Lower lobe of right lung (tissue), 2 donors: ENCODE results near the gene MLLT10. TPM values are rescaled to one million over a fixed set of nuclear protein-coding genes. Genes with fewer than 3 reads are reported as not detected.

ENCODE experiments used
- ATAC-seq, 2 donors: fragments of 200-7000 bp; cut with Tn5 transposase; one replicate each; pipeline ENCODE4 v1.9.1; 2020 to 2022; ENCODE audit warnings: mild to moderate bottlenecking in 2 of 2, moderate library complexity in 2 of 2
- DNase-seq: peaks from one replicate; pipeline ENCODE4 v3.0.0-alpha.2; 2020
- H3K27ac ChIP-seq: fragments of 200-600 bp; one replicate; pipeline ENCODE4 v1.8.0; 2022
- H3K27me3 ChIP-seq: fragments of 200-600 bp; one replicate; pipeline ENCODE4 v1.8.0; 2022; ENCODE audit warnings: low read depth
- H3K36me3 ChIP-seq: fragments of 200-600 bp; one replicate; pipeline ENCODE4 v1.8.0; 2022; ENCODE audit warnings: mild to moderate bottlenecking
- H3K4me1 ChIP-seq: fragments of 200-600 bp; one replicate; pipeline ENCODE4 v1.8.0; 2022
- H3K4me3 ChIP-seq: fragments of 200-600 bp; one replicate; pipeline ENCODE4 v1.8.0; 2022; ENCODE audit warnings: mild to moderate bottlenecking
- H3K9me3 ChIP-seq: fragments of 200-600 bp; one replicate; pipeline ENCODE4 v1.8.0; 2022
- intact Hi-C: fragments of 100-400 bp; cut with DNase I; formaldehyde crosslinking; loops from one replicate; pipeline ENCODE4 v1.11.0; 2022
- total RNA-seq: library from RNA; stranded (reverse); fragmentation: NEBNext Ultra II Directional; extraction: Animal tissue kit (Norgen Biotek cat#: 25700); gene quantifications from one replicate; pipeline ENCODE4 v1.2.1, GENCODE V29; 2021
- TF ChIP-seq, protein P1 (sequence below): fragments of 200-600 bp; IDR thresholded peaks from one replicate; pipeline ENCODE4 v1.8.0; 2022; ENCODE audit warnings: antibody characterized with exemption, mild to moderate bottlenecking
- donor health status: DM: no; HTN: yes; CAD: no; lungs with severe emphysema.

The MLLT10 gene
- total RNA-seq, 1 donor from 2014 or later = 48.8 TPM

DNA sequence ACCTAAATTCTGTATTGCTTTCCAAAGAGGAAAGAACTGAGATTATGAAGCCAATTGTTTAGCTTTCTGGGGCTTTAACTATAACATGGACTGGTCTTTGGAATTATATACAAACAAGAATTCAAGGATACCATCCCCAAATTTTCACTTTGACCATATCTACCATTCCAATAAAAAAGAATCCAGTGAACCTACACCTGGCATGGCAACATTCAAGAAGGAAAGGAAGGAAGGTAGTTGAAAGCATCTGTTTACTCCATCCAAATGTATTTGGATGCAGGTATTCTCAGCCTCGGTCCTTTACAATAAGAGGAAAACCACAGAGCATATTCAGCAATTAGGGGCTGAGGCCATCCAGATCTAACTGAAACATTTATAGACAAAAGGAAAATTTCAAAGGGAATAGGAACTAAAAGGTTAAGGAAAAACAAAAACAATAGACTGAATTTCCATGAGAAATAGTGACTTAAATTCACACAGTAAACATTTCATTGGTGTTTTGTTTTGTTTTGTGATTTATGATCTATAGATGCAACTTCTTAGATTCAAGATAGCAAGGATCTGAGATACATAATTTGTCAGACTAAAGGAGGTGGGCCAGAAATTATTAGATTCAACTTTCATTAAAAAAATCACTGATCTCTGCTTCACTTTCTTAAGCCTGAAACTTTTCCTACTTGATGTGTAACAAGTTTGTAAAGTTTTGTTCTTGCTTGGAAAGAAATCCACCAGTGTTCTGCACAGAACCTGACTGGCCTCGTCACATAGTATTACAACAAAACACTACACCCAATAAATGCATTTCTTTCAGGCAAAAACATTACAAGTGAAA, 21.2 kb upstream of the MLLT10 start:
- TF ChIP-seq, protein P1, sequence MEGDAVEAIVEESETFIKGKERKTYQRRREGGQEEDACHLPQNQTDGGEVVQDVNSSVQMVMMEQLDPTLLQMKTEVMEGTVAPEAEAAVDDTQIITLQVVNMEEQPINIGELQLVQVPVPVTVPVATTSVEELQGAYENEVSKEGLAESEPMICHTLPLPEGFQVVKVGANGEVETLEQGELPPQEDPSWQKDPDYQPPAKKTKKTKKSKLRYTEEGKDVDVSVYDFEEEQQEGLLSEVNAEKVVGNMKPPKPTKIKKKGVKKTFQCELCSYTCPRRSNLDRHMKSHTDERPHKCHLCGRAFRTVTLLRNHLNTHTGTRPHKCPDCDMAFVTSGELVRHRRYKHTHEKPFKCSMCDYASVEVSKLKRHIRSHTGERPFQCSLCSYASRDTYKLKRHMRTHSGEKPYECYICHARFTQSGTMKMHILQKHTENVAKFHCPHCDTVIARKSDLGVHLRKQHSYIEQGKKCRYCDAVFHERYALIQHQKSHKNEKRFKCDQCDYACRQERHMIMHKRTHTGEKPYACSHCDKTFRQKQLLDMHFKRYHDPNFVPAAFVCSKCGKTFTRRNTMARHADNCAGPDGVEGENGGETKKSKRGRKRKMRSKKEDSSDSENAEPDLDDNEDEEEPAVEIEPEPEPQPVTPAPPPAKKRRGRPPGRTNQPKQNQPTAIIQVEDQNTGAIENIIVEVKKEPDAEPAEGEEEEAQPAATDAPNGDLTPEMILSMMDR = no peak

DNA sequence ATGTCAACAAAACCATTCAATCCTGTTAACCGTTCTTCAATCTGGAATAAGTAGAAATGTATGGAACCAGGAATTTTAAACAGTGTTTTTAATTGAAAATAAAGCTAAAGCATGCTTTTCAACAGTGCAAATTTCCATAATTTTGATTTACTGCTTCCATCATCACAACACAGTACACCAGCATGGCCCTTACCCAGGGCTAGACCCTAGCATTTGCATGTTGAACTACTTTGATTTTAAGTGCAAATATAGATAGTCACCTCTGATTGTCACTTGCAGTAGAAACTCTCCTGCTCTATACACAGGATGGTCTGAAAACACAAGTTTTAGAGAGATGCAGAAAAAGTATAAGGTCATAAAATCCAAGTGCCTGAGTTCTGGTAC, 20.6 kb upstream of the MLLT10 start:
- DNase-seq = no peak
- TF ChIP-seq, protein P1 = no peak
- no peak for ATAC-seq
- intact Hi-C loops = no loop called here
- H3K27ac ChIP-seq = no peak overlapping the region
- H3K9me3 ChIP-seq = no peaks in the 10 kb centered on the region
- H3K27me3 ChIP-seq = peaks cover 63% of the 10 kb centered on the region
- no peaks in the 10 kb centered on the region for H3K36me3 ChIP-seq
- H3K4me1 ChIP-seq = peaks cover 25% of the 10 kb centered on the region
- H3K4me3 ChIP-seq = no peak overlapping the region

More for the DNA sequence above, 21.2 kb upstream of the MLLT10 start:
- no peak overlapping the region for H3K27ac ChIP-seq
- no peaks in the 10 kb centered on the region for H3K9me3 ChIP-seq
- no peaks in the 10 kb centered on the region for H3K36me3 ChIP-seq
- intact Hi-C loops = no loop called here
- no peak overlapping the region for H3K4me3 ChIP-seq
- peaks cover 19% of the 10 kb centered on the region for H3K4me1 ChIP-seq
- no peak for ATAC-seq
- H3K27me3 ChIP-seq = peaks cover 57% of the 10 kb centered on the region
- DNase-seq = no peak

DNA sequence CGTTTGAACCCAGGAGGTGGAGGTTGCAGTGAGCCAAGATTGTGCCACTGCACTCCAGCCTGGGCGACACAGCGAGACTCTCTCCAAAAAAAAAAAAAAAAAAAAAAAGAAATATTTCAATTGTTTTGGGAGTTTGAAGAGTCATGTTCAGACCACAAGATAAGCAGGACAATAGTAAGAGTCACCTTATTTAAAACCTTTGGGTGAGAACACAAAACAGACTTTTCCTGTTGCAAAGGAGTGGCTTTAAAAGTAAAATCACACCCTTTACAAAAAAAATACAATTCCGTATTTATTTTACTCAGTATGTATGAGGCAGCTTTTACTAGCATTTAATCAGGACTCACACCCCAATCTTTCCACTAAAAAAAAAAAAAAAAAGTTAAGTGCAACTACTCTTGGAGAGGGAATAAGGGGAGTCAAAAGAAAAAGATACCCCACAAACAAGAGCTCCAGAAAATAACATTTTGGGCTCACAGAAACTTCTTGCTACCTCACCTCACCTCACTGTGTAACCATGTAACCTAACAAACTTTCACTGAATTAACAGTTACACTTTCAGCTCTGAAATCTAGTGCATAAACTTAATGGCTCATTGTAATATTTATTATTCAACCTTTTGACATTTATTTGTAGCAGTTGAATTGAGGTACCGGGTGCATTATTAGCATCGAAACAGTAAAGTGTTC, 19.8 kb upstream of the MLLT10 start:
- Histone ChIP-seq H3K9me3 (no peaks in the 10 kb centered on the region), H3K36me3 (no peaks in the 10 kb centered on the region), H3K27me3 (peaks cover 67% of the 10 kb centered on the region), H3K4me1 (peaks cover 32% of the 10 kb centered on the region), H3K4me3 (peak overlapping the region; percentile 12), H3K27ac (no peak overlapping the region)
- TF ChIP-seq, protein P1 = no peak
- DNase-seq (no peak), ATAC-seq (no peak)
- intact Hi-C loops = no loop called here

DNA sequence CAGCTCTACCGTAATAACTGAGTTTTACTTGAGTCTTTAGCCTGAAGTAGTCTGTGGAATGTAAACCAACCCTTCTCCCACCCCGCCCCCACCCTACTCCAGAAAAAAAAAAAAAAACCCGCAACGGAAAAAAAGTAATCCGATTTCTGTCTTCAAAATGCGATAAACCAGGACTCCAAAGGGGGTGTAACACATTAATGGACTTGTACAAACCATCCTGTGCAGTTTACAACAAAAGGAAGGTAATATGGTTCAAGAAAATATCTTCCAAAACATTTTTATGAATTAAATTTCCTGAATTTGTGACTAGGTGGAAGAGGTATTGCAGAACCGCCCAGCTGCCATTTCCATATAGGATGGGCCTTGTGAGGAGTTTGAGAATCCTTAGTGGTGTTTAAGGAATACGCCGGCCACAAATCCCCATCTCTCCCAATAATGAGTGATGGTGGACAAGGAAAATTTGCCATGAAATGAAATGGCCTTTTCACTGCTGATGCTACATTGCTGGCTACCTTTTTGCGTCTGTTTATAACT, 19.1 kb upstream of the MLLT10 start:
- H3K4me3 ChIP-seq = peak overlapping the region; percentile 12
- intact Hi-C loops = no loop called here
- TF ChIP-seq, protein P1 = no peak
- ATAC-seq = no peak
- H3K27ac ChIP-seq = no peak overlapping the region
- H3K27me3 ChIP-seq = peaks cover 67% of the 10 kb centered on the region
- H3K36me3 ChIP-seq = no peaks in the 10 kb centered on the region
- no peak for DNase-seq
- H3K9me3 ChIP-seq = no peaks in the 10 kb centered on the region
- peaks cover 38% of the 10 kb centered on the region for H3K4me1 ChIP-seq

DNA sequence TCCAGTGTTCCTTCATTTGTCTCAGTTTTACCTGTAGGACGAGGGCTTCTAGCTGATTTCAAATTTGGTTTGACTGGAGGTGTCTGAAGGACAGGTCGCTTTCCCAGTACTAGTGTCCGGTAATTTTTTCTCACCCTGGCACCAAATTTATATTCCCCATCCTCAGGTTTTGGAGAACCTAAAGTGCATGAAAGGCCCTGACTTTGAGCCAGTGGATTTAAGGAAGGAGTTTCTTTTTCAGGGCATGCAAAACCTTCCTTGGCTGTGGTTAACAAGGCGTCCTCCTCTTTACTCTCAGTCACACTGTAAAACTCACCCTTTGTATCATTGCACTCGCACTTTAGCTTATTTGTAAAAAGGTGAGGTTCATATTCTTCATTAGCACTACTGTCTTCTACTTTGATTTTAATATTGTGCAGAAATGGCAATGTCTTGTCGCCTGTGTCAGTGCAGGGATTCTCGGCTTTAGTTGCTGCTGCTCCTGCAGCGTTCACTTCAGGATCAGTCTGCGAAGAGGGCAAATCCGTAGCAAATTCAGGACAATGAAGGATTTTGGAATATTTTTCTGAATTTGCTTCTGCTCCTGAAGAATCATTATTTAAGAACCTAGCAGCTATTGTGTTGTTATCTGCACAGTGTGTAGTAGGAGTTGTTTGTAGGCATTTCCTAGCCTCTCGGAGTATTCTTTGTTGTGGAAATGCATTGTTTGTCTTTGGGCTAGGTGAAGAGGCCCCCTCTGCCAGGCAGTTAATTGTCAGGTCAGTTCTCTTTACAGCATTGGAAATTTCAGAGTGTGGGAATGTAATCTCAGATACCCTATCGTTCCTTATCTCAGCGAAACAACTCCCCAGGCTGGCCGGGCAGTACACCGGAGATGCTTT, 18.4 kb upstream of the MLLT10 start:
- no peak overlapping the region for H3K27ac ChIP-seq

More for the DNA sequence above, 18.4 kb upstream of the MLLT10 start:
- H3K4me3 ChIP-seq = peak overlapping the region; percentile 66
- peaks cover 41% of the 10 kb centered on the region for H3K4me1 ChIP-seq
- peaks cover 66% of the 10 kb centered on the region for H3K27me3 ChIP-seq
- ATAC-seq = no peak
- H3K36me3 ChIP-seq = no peaks in the 10 kb centered on the region
- no peak for DNase-seq
- no peaks in the 10 kb centered on the region for H3K9me3 ChIP-seq
- intact Hi-C loops = no loop called here
- TF ChIP-seq, protein P1 = no peak
